K562 (cell line): ENCODE results near the gene C11orf98. TPM values are rescaled to one million over a fixed set of nuclear protein-coding genes. Genes with fewer than 3 reads are reported as not detected.

Experiments
- BRD9 ChIP-seq: fragments of 450-650 bp; IDR thresholded peaks from 2 replicates; pipeline ENCODE4 v1.6.1; 2018; ENCODE audit warnings: low read depth; ENCODE audit not compliant: partially characterized antibody
- C11orf30 ChIP-seq: fragments of 450-650 bp; IDR thresholded peaks from 2 replicates; pipeline ENCODE4 v1.6.1; 2016; ENCODE audit warnings: low read depth, mild to moderate bottlenecking
- CCNT2 ChIP-seq: IDR thresholded peaks from 2 replicates; pipeline ENCODE4 v1.6.1; 2011; ENCODE audit warnings: borderline replicate concordance, low read depth, mild to moderate bottlenecking, moderate library complexity, mixed read lengths, low read length; ENCODE audit not compliant: insufficient read length; ENCODE audit errors: extremely low read depth
- CEBPG ChIP-seq, 3 experiments: fragments of 200-800 bp in 1 of 3; sonication (Bioruptor generic) in 1 of 3; sonication (generic) in 1 of 3; formaldehyde crosslinking in 1 of 3; IDR thresholded peaks in 2 of 3; conservative IDR thresholded peaks in 1 of 3; 2 replicates each; pipeline versions ENCODE4 v1.6.1 to v1.8.0; 2016 to 2022; ENCODE audit warnings: missing compliant biosample characterization in 2 of 3, missing genetic modification characterization in 2 of 3, mild to moderate bottlenecking in 1 of 3, missing genetic modification reagents in 1 of 3
- CTCF ChIP-seq, 3 experiments: IDR thresholded peaks in 2 of 3; conservative IDR thresholded peaks in 1 of 3; 2 replicates each; pipeline ENCODE4 v1.5.1; 2011 to 2012; ENCODE audit warnings: low read length in 3 of 3, mild to moderate bottlenecking in 3 of 3, control low read depth in 2 of 3, improper control_type of control experiment in 1 of 3, inconsistent platforms in 1 of 3, low read depth in 1 of 3, mixed read lengths in 1 of 3, moderate library complexity in 1 of 3; ENCODE audit not compliant: insufficient read depth in 2 of 3
- DIDO1 ChIP-seq: fragments of 450-650 bp; IDR thresholded peaks from 2 replicates; pipeline ENCODE4 v1.6.1; 2016; ENCODE audit warnings: low read depth, missing biosample characterization, missing genetic modification characterization
- FOXA3 ChIP-seq, 2 experiments: fragments of 450-650 bp in 1 of 2; sonication (generic) in 1 of 2; formaldehyde crosslinking; IDR thresholded peaks in 1 of 2; conservative IDR thresholded peaks in 1 of 2; 2 replicates each; pipeline versions ENCODE4 v1.4.0 to v1.8.0; 2020 to 2022; ENCODE audit warnings: mild to moderate bottlenecking in 2 of 2, missing genetic modification reagents in 1 of 2
- HOXB6 ChIP-seq: fragments of 250-450 bp; sonication (Bioruptor Pico); IDR thresholded peaks from 2 replicates; pipeline ENCODE4 v1.5.1; 2022; ENCODE audit warnings: mild to moderate bottlenecking, borderline replicate concordance
- IFI16 ChIP-seq: fragments of 250-450 bp; sonication (Bioruptor Pico); IDR thresholded peaks from 2 replicates; pipeline ENCODE4 v2.1.2; 2022; ENCODE audit warnings: mild to moderate bottlenecking, inconsistent platforms
- LEF1 ChIP-seq: fragments of 450-650 bp; IDR thresholded peaks from 2 replicates; pipeline ENCODE4 v1.6.1; 2016; ENCODE audit warnings: mild to moderate bottlenecking
- MAFG ChIP-seq: fragments of 450-650 bp; conservative IDR thresholded peaks from 2 replicates; pipeline ENCODE4 v1.6.1; 2016; ENCODE audit warnings: missing genetic modification characterization, missing compliant biosample characterization
- MYNN ChIP-seq, 2 experiments: sonication (generic); formaldehyde crosslinking in 1 of 2; IDR thresholded peaks; 2 replicates each; pipeline versions ENCODE4 v1.5.0 to v1.6.1; 2016 to 2020; ENCODE audit warnings: antibody characterized with exemption in 1 of 2, missing genetic modification reagents in 1 of 2
- POLR2A ChIP-seq: fragments of 450-650 bp; conservative IDR thresholded peaks from 2 replicates; pipeline ENCODE4 v1.6.1; 2016
- SOX6 ChIP-seq: fragments of 450-650 bp; IDR thresholded peaks from 2 replicates; pipeline ENCODE4 v1.6.1; 2014; ENCODE audit warnings: mild to moderate bottlenecking
- TAF15 ChIP-seq: fragments of 200-400 bp; formaldehyde crosslinking; IDR thresholded peaks from 2 replicates; pipeline ENCODE4 v1.6.1; 2017; ENCODE audit warnings: mild to moderate bottlenecking, low read depth, low read length, moderate library complexity
- TBP ChIP-seq: optimal IDR thresholded peaks from 2 replicates; pipeline ENCODE3; 2011; ENCODE audit warnings: low read depth, low read length, improper control_type of control experiment
- TCF7 ChIP-seq: sonication (generic); IDR thresholded peaks from 2 replicates; pipeline ENCODE4 v1.6.1; 2016; ENCODE audit warnings: antibody characterized with exemption, borderline replicate concordance
- TCFL5 ChIP-seq: fragments of 250-450 bp; sonication (Bioruptor Pico); conservative IDR thresholded peaks from 2 replicates; pipeline ENCODE4 v1.6.1; 2021; ENCODE audit warnings: mild to moderate bottlenecking, moderate library complexity, matching md5 sums
- ZEB2 ChIP-seq: fragments of 450-650 bp; IDR thresholded peaks from 2 replicates; pipeline ENCODE4 v1.6.1; 2016
- ZNF174 ChIP-seq: fragments of 250-450 bp; sonication (Bioruptor Pico); IDR thresholded peaks from 2 replicates; pipeline ENCODE4 v1.4.0; 2020; ENCODE audit warnings: mild to moderate bottlenecking
- ZNF197 ChIP-seq: fragments of 200-800 bp; sonication (Bioruptor generic); IDR thresholded peaks from 2 replicates; pipeline ENCODE4 v1.6.1; 2016; ENCODE audit warnings: low read depth, missing genetic modification characterization, missing compliant biosample characterization
- ZNF263 ChIP-seq: sonication (generic); formaldehyde crosslinking; IDR thresholded peaks from 2 replicates; pipeline ENCODE4 v1.8.0; 2022; ENCODE audit warnings: mild to moderate bottlenecking, missing genetic modification reagents, borderline replicate concordance
- ZNF354B ChIP-seq: fragments of 250-450 bp; sonication (Bioruptor Pico); IDR thresholded peaks from 2 replicates; pipeline ENCODE4 v1.4.0; 2020
- ZNF408 ChIP-seq: fragments of 250-450 bp; sonication (Bioruptor Pico); IDR thresholded peaks from 2 replicates; pipeline ENCODE4 v1.4.0; 2020; ENCODE audit warnings: low read depth, mild to moderate bottlenecking, moderate library complexity
- polyA plus RNA-seq, 8 experiments: library from polyadenylated mRNA; depleted of rRNA in 4 of 8; stranded (reverse) in 5 of 8; unstranded in 3 of 8; fragments of >200 nt; fragmentation: Nextera tagmentation in 2 of 8; fragmentation: Illumina TruSeq in 1 of 8; extraction: Ambion mirVana in 2 of 8; extraction: Trizol in 1 of 8; gene quantifications; 2 replicates each; pipeline versions ENCODE4 v1.2.1 to v1.2.3, GENCODE V29; 2011 to 2014; ENCODE audit warnings: inconsistent platforms in 1 of 8, missing spikeins in 1 of 8
- total RNA-seq, 7 experiments: library from RNA; depleted of rRNA in 6 of 7; stranded (reverse); fragments of >200 nt in 6 of 7; fragmentation: Illumina TruSeq in 2 of 7; extraction: Trizol in 2 of 7; gene quantifications; 2 replicates each; pipeline versions ENCODE4 v1.2.1 to v1.2.3, GENCODE V29; 2011 to 2021; ENCODE audit warnings: low replicate concordance in 1 of 7
- TF ChIP-seq, protein P1 (sequence below), 3 experiments: fragments of 200-800 bp in 1 of 3; sonication (Bioruptor generic) in 1 of 3; sonication (generic) in 1 of 3; formaldehyde crosslinking in 1 of 3; IDR thresholded peaks; 2 replicates each; pipeline versions ENCODE4 v1.6.1 to v1.8.0; 2016 to 2022; ENCODE audit warnings: mild to moderate bottlenecking in 2 of 3, missing compliant biosample characterization in 2 of 3, missing genetic modification characterization in 2 of 3, missing genetic modification reagents in 1 of 3
- TF ChIP-seq, protein P2 (sequence below), 2 experiments: fragments of 450-650 bp; conservative IDR thresholded peaks; 2 replicates each; pipeline ENCODE4 v1.6.1; 2017; ENCODE audit warnings: mild to moderate bottlenecking in 2 of 2, moderate library complexity in 2 of 2

Gene C11orf98
- total and polyA plus RNA-seq, 9 of the 15 experiments (the other 6 are each of a cell fraction or from before 2014, with no cell fraction given), result 103 to 352 (median 218) TPM

GRCh38 chr11:62614275-62614674 is 50.7 kb downstream of the C11orf98 start (continued):
- TF ChIP-seq, protein P1, sequence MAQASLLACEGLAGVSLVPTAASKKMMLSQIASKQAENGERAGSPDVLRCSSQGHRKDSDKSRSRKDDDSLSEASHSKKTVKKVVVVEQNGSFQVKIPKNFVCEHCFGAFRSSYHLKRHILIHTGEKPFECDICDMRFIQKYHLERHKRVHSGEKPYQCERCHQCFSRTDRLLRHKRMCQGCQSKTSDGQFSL (CRISPR knock-in tag; IDR thresholded peaks at IDR 0.05), result peak; percentile 35; the same call in 1 of the 2 replicates
- TF ChIP-seq, protein P1 (tag; IDR thresholded peaks at IDR 0.05), result no peak
- TF ChIP-seq TCF7 (no peak), ZNF174 (CRISPR knock-in tag) (no peak), SOX6 (no peak), ZNF197 (no peak), ZNF354B (CRISPR knock-in tag) (no peak), TCFL5 (CRISPR knock-in tag) (no peak), LEF1 (no peak), DIDO1 (tag) (no peak), FOXA3 (CRISPR knock-in tag; conservative IDR thresholded peaks at IDR 0.05 in 1 of 2, IDR thresholded peaks at IDR 0.05 in 1 of 2) (no peak), BRD9 (no peak), HOXB6 (CRISPR knock-in tag) (no peak), TAF15 (no peak), CEBPG (CRISPR knock-in tag; IDR thresholded peaks at IDR 0.05) (no peak), CEBPG (tag; conservative IDR thresholded peaks at IDR 0.05 in 1 of 2, IDR thresholded peaks at IDR 0.05 in 1 of 2) (no peak), TBP (peak; percentile 54), CCNT2 (no peak), POLR2A (0 out of 2 replicates have a peak, but pooled peaks have one; percentile 28), ZEB2 (0 out of 2 replicates have a peak, but pooled peaks have one; percentile 47), MYNN (IDR thresholded peaks at IDR 0.05) (no peak), MYNN (CRISPR knock-in tag; IDR thresholded peaks at IDR 0.05) (no peak), ZNF408 (CRISPR knock-in tag) (no peak), IFI16 (CRISPR knock-in tag) (no peak), MAFG (tag) (peak; percentile 59), CTCF (IDR thresholded peaks at IDR 0.05 in 2 of 3, conservative IDR thresholded peaks at IDR 0.05 in 1 of 3; ENCODE audit: insufficient read depth in 2 of 3, low read depth in 1 of 3, low read length in 3 of 3) (no peak), C11orf30 (peak; percentile 83), ZNF263 (CRISPR knock-in tag) (peak; percentile 89)
- TF ChIP-seq, protein P2, sequence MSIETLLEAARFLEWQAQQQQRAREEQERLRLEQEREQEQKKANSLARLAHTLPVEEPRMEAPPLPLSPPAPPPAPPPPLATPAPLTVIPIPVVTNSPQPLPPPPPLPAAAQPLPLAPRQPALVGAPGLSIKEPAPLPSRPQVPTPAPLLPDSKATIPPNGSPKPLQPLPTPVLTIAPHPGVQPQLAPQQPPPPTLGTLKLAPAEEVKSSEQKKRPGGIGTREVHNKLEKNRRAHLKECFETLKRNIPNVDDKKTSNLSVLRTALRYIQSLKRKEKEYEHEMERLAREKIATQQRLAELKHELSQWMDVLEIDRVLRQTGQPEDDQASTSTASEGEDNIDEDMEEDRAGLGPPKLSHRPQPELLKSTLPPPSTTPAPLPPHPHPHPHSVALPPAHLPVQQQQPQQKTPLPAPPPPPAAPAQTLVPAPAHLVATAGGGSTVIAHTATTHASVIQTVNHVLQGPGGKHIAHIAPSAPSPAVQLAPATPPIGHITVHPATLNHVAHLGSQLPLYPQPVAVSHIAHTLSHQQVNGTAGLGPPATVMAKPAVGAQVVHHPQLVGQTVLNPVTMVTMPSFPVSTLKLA (conservative IDR thresholded peaks at IDR 0.05), result 0 out of 4 replicates have a peak, but pooled peaks of 1 of the 2 experiments have one; percentile 43
